SJSA1 (cell line): ENCODE measurements around the gene CFTR. TPM values are rescaled to one million over a fixed set of nuclear protein-coding genes. Genes with fewer than 3 reads are reported as not detected.

ENCODE experiments used
- DNase-seq, 2 experiments: peaks; one replicate each; pipeline ENCODE4 v3.0.0-alpha.2; 2015 to 2020; ENCODE audit warnings: low spot score in 2 of 2, low read depth in 1 of 2
- H3K27ac ChIP-seq: fragments of 250-450 bp; sonication (Bioruptor Pico); 2 replicates; pipeline ENCODE4 v1.5.1; 2020; ENCODE audit warnings: mild to moderate bottlenecking, moderate library complexity
- H3K27me3 ChIP-seq: fragments of 250-450 bp; sonication (Bioruptor Pico); replicated peaks from 2 replicates; pipeline ENCODE4 v1.5.1; 2020; ENCODE audit warnings: mild to moderate bottlenecking, moderate library complexity
- H3K36me3 ChIP-seq: fragments of 250-450 bp; sonication (Bioruptor Pico); 2 replicates; pipeline ENCODE4 v1.5.1; 2020; ENCODE audit warnings: mild to moderate bottlenecking
- H3K4me1 ChIP-seq: fragments of 250-450 bp; sonication (Bioruptor Pico); replicated peaks from 2 replicates; pipeline ENCODE4 v1.6.1; 2021; ENCODE audit warnings: mild to moderate bottlenecking
- H3K4me3 ChIP-seq: fragments of 250-450 bp; sonication (Bioruptor Pico); 2 replicates; pipeline ENCODE4 v1.5.1; 2020; ENCODE audit warnings: mild to moderate bottlenecking
- H3K9me3 ChIP-seq: fragments of 250-450 bp; sonication (Bioruptor Pico); replicated peaks from 2 replicates; pipeline ENCODE4 v1.5.1; 2020; ENCODE audit warnings: mild to moderate bottlenecking
- total RNA-seq: library from RNA; depleted of rRNA; stranded (reverse); fragments of >200 nt; shearing (Covaris generic); gene quantifications from 2 replicates; pipeline ENCODE4 v1.2.3, GENCODE V29; 2014

CFTR gene
- total RNA-seq, 1 experiment from 2014 or later, result 0.08 TPM

- Histone ChIP-seq H3K9me3 (no peaks in the 10 kb centered on the region), H3K27ac (no peak overlapping the region), H3K4me3 (no peak overlapping the region), H3K27me3 (peaks cover 4% of the 10 kb centered on the region; the same call in 1 of the 2 replicates), H3K36me3 (no peaks in the 10 kb centered on the region), H3K4me1 (no peaks in the 10 kb centered on the region)
- DNase-seq, result no peak
These were observed 93.2 kb downstream of the CFTR start for GRCh38 chr7:117572856-117573620.

- H3K27me3 ChIP-seq, result peaks cover 2% of the 10 kb centered on the region
- no peak overlapping the region for H3K4me3 ChIP-seq
- no peaks in the 10 kb centered on the region for H3K4me1 ChIP-seq
- H3K27ac ChIP-seq, result no peak overlapping the region
- H3K36me3 ChIP-seq, result no peaks in the 10 kb centered on the region
- no peaks in the 10 kb centered on the region for H3K9me3 ChIP-seq
- DNase-seq, result no peak
These were observed 101.6 kb downstream of the CFTR start for GRCh38 chr7:117581424-117581823.

DNA sequence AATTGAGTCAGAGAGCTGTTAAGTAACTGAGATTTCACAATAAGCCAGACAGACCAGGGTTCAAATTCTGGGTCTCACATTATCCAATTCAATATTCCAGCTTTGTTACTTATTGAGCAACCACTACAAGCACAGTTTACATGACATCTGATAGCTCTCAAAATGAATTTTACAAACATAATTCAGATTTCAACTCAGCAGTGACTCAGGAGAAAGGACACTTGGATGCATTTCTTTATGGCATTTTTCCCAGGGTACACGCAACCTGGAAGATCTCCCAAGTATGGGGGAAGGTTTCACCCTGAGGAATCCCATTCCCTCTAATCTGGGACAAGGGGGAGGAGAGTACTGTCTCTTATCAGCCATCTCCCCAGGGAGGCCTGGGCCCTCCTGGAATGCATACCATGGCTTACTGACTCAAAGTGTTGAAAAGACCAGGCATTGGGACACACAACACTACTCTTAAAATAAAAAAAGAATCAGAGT is 102.4 kb downstream of the CFTR start:
- H3K4me3 ChIP-seq, result no peak overlapping the region
- no peaks in the 10 kb centered on the region for H3K9me3 ChIP-seq
- DNase-seq, result no peak
- no peaks in the 10 kb centered on the region for H3K36me3 ChIP-seq
- H3K27ac ChIP-seq, result no peak overlapping the region
- no peaks in the 10 kb centered on the region for H3K4me1 ChIP-seq
- H3K27me3 ChIP-seq, result peaks cover 5% of the 10 kb centered on the region

DNA sequence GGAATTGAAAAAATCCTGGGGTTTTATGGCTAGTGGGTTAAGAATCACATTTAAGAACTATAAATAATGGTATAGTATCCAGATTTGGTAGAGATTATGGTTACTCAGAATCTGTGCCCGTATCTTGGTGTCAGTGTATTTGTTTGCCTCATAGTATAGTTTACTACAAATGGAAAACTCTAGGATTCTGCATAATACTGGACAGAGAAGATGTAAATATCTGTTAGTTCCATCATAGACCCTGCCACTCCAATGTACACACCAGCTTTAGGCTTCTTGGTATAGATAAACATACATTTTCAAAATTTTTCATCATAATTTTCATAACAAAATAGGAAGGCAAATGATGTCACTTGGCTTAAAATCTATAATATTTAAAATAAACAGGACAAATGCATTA is 108.1 kb downstream of the CFTR start:
- Histone ChIP-seq H3K9me3 (no peaks in the 10 kb centered on the region), H3K27ac (no peak overlapping the region), H3K27me3 (peaks cover 14% of the 10 kb centered on the region), H3K36me3 (no peaks in the 10 kb centered on the region), H3K4me3 (no peak overlapping the region), H3K4me1 (no peaks in the 10 kb centered on the region)
- DNase-seq, result no peak

- no peak overlapping the region for H3K27ac ChIP-seq
- no peaks in the 10 kb centered on the region for H3K4me1 ChIP-seq
- H3K4me3 ChIP-seq, result no peak overlapping the region
- DNase-seq, result no peak
- no peaks in the 10 kb centered on the region for H3K9me3 ChIP-seq
- peaks cover 16% of the 10 kb centered on the region for H3K27me3 ChIP-seq
- no peaks in the 10 kb centered on the region for H3K36me3 ChIP-seq
These were observed 108.5 kb downstream of the CFTR start for GRCh38 chr7:117588352-117588794.

DNA sequence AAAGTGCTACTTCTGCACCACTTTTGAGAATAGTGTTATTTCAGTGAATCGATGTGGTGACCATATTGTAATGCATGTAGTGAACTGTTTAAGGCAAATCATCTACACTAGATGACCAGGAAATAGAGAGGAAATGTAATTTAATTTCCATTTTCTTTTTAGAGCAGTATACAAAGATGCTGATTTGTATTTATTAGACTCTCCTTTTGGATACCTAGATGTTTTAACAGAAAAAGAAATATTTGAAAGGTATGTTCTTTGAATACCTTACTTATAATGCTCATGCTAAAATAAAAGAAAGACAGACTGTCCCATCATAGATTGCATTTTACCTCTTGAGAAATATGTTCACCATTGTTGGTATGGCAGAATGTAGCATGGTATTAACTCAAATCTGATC is 110.4 kb downstream of the CFTR start:
- Histone ChIP-seq H3K36me3 (no peaks in the 10 kb centered on the region), H3K9me3 (no peaks in the 10 kb centered on the region), H3K27ac (no peak overlapping the region), H3K4me3 (no peak overlapping the region), H3K27me3 (peaks cover 16% of the 10 kb centered on the region), H3K4me1 (no peaks in the 10 kb centered on the region)
- no peak for DNase-seq

GRCh38 chr7:117592011-117592635 is 112.3 kb downstream of the CFTR start:
- Histone ChIP-seq H3K27ac (no peak overlapping the region), H3K4me1 (no peaks in the 10 kb centered on the region)

DNA sequence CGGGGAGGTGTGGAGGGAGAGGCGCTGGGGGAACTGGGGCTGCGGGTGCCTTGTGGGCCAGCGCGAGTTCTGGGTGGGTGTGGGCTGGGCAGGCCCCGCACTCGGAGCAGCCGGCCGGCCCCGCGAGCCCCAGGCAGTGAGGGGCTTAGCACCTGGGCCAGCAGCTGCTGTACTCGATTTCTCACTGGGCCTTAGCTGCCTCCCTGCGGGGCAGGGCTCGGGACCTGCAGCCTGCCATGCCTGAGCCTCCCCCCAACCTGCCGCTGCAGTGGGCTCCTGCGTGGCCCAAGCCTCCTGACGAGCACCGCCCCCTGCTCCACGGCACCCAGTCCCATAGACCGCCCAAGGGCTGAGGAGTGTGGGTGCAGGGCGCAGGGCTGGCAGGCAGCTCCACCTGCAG is 116.3 kb downstream of the CFTR start:
- H3K9me3 ChIP-seq, result no peaks in the 10 kb centered on the region
- no peaks in the 10 kb centered on the region for H3K36me3 ChIP-seq
- H3K27ac ChIP-seq, result no peak overlapping the region
- H3K4me1 ChIP-seq, result no peaks in the 10 kb centered on the region
- peaks cover 14% of the 10 kb centered on the region for H3K27me3 ChIP-seq
- H3K4me3 ChIP-seq, result no peak overlapping the region
- DNase-seq, result no peak

More at GRCh38 chr7:117592011-117592635, 112.3 kb downstream of the CFTR start:
- Histone ChIP-seq H3K36me3 (no peaks in the 10 kb centered on the region), H3K27me3 (peaks cover 11% of the 10 kb centered on the region), H3K9me3 (no peaks in the 10 kb centered on the region), H3K4me3 (no peak overlapping the region)
- no peak for DNase-seq

DNA sequence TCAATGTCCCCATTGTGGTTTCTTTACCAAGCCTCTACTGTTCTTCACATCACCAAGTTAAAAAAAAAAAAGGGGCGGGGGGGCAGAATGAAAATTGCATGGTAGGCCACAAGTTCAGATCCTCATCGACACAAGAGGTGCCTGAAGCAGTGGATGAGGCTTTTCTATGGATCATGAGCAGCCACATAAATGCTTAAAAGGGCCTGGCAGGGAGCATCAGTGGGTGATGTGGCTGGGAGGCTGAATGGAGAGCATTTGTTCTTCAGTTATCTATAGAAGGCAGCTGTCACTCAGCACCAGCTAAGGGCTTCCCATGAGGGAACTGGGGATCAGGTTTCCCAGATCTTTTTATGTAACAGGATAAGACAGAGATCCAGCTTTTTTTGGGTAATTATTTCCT is 117.9 kb downstream of the CFTR start:
- Histone ChIP-seq H3K27ac (no peak overlapping the region), H3K27me3 (peaks cover 5% of the 10 kb centered on the region; the same call in 1 of the 2 replicates), H3K9me3 (no peaks in the 10 kb centered on the region)

DNA sequence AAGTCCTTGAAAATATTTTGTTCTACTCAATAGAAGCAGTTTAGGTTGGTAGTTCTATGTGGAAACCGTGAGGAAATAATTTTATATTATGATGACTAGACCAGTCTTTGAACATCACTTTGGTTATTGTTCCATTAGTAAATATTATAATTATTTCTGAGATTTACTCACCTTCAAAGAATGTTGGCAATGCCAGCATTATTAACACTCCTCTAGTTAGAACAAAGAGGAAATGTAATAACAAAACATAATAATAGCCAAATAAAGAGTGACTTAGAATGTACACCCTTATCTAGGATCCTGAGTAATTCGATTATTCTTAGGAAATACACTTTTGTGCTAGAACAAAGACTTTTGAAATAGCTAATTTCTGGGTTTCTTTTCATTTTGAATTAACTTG is 121.1 kb downstream of the CFTR start:
- peaks cover 2% of the 10 kb centered on the region; the same call in 1 of the 2 replicates for H3K27me3 ChIP-seq
- DNase-seq, result no peak
- no peaks in the 10 kb centered on the region for H3K36me3 ChIP-seq
- no peak overlapping the region for H3K4me3 ChIP-seq
- no peaks in the 10 kb centered on the region for H3K9me3 ChIP-seq
- no peaks in the 10 kb centered on the region for H3K4me1 ChIP-seq
- H3K27ac ChIP-seq, result no peak overlapping the region

More for the DNA sequence above, 117.9 kb downstream of the CFTR start:
- H3K4me3 ChIP-seq, result no peak overlapping the region
- no peaks in the 10 kb centered on the region for H3K36me3 ChIP-seq
- H3K4me1 ChIP-seq, result no peaks in the 10 kb centered on the region
- DNase-seq, result no peak

- Histone ChIP-seq H3K4me1 (no peaks in the 10 kb centered on the region), H3K27me3 (peaks cover 2% of the 10 kb centered on the region; the same call in 1 of the 2 replicates), H3K36me3 (no peaks in the 10 kb centered on the region), H3K4me3 (no peak overlapping the region), H3K9me3 (no peaks in the 10 kb centered on the region), H3K27ac (no peak overlapping the region)
- no peak for DNase-seq
These were observed 123.8 kb downstream of the CFTR start for GRCh38 chr7:117603627-117604026.

GRCh38 chr7:117605712-117606111 is 125.9 kb downstream of the CFTR start:
- H3K9me3 ChIP-seq, result no peaks in the 10 kb centered on the region
- no peaks in the 10 kb centered on the region for H3K36me3 ChIP-seq
- H3K4me3 ChIP-seq, result no peak overlapping the region
- no peak overlapping the region for H3K27ac ChIP-seq
- H3K4me1 ChIP-seq, result no peaks in the 10 kb centered on the region
- H3K27me3 ChIP-seq, result no peaks in the 10 kb centered on the region; the same call in 1 of the 2 replicates
- DNase-seq, result no peak

GRCh38 chr7:117606132-117606531 is 126.3 kb downstream of the CFTR start:
- Histone ChIP-seq H3K27ac (no peak overlapping the region), H3K36me3 (no peaks in the 10 kb centered on the region), H3K9me3 (no peaks in the 10 kb centered on the region), H3K27me3 (no peaks in the 10 kb centered on the region; the same call in 1 of the 2 replicates), H3K4me3 (no peak overlapping the region), H3K4me1 (no peaks in the 10 kb centered on the region)
- DNase-seq, result no peak

DNA sequence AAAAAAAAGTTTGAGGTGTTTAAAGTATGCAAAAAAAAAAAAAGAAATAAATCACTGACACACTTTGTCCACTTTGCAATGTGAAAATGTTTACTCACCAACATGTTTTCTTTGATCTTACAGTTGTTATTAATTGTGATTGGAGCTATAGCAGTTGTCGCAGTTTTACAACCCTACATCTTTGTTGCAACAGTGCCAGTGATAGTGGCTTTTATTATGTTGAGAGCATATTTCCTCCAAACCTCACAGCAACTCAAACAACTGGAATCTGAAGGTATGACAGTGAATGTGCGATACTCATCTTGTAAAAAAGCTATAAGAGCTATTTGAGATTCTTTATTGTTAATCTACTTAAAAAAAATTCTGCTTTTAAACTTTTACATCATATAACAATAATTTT is 130.6 kb downstream of the CFTR start:
- Histone ChIP-seq H3K4me1 (no peaks in the 10 kb centered on the region), H3K9me3 (no peaks in the 10 kb centered on the region), H3K27ac (no peak overlapping the region), H3K4me3 (no peak overlapping the region), H3K27me3 (peaks cover 10% of the 10 kb centered on the region), H3K36me3 (no peaks in the 10 kb centered on the region)
- DNase-seq, result no peak
